IPS DF 6.9 (cell line): ENCODE data around the gene EXOC6B.

Experiments
- DNase-seq: peaks from one replicate; pipeline ENCODE4 v3.0.0-alpha.2; 2013; ENCODE audit warnings: low read depth, low spot score
- H3K27ac ChIP-seq: one replicate; pipeline ENCODE4 v1.5.1; 2013; ENCODE audit warnings: low read length, control low read depth
- H3K27me3 ChIP-seq: 2 replicates; pipeline ENCODE4 v1.6.1; 2013; ENCODE audit warnings: mild to moderate bottlenecking, low read length; ENCODE audit not compliant: control insufficient read depth, insufficient read depth
- H3K36me3 ChIP-seq: 2 replicates; pipeline ENCODE4 v1.6.1; 2013; ENCODE audit warnings: low read length; ENCODE audit not compliant: control insufficient read depth, insufficient read depth
- H3K4me1 ChIP-seq: 2 replicates; pipeline ENCODE4 v1.6.1; 2013; ENCODE audit warnings: low read length; ENCODE audit not compliant: control insufficient read depth, insufficient read depth
- H3K4me3 ChIP-seq: 2 replicates; pipeline ENCODE4 v1.5.1; 2013; ENCODE audit warnings: mild to moderate bottlenecking, low read length
- H3K9me3 ChIP-seq: 2 replicates; pipeline ENCODE4 v1.6.1; 2013; ENCODE audit warnings: low read length, inconsistent platforms; ENCODE audit not compliant: control insufficient read depth, insufficient read depth
- WGBS: extraction: QIAGEN DNeasy Blood & Tissue Kit; methylation state at CpG from one replicate; pipeline ENCODE4 v1.1.7; 2013; ENCODE audit warnings: mixed read lengths, missing lambda C conversion rate; ENCODE audit not compliant: insufficient read length, insufficient coverage; 5-methylcytosine and 5-hydroxymethylcytosine counted together

EXOC6B gene

GRCh38 chr2:72681016-72681995 lies 144.5 kb downstream of the EXOC6B start:
- Histone ChIP-seq H3K9me3 (no peaks in the 10 kb centered on the region), H3K4me3 (no peak overlapping the region), H3K4me1 (no peaks in the 10 kb centered on the region), H3K27me3 (no peaks in the 10 kb centered on the region), H3K36me3 (no peaks in the 10 kb centered on the region), H3K27ac (no peak overlapping the region)
- DNase-seq = no peak
- 100% methylated on average over 1 of the region's 3 CpGs for WGBS

GRCh38 chr2:72678024-72678423 lies 147.8 kb downstream of the EXOC6B start:
- Histone ChIP-seq H3K9me3 (no peaks in the 10 kb centered on the region), H3K4me1 (no peaks in the 10 kb centered on the region), H3K27me3 (no peaks in the 10 kb centered on the region), H3K36me3 (no peaks in the 10 kb centered on the region), H3K27ac (no peak overlapping the region), H3K4me3 (no peak overlapping the region)
- no CpG with 5 or more reads among the region's 2 CpGs for WGBS
- no peak for DNase-seq

- Histone ChIP-seq H3K27ac (no peak overlapping the region), H3K27me3 (no peaks in the 10 kb centered on the region), H3K9me3 (no peaks in the 10 kb centered on the region), H3K36me3 (no peaks in the 10 kb centered on the region), H3K4me1 (no peaks in the 10 kb centered on the region), H3K4me3 (no peak overlapping the region)
- WGBS = no CpG with 5 or more reads among the region's 5 CpGs
- DNase-seq = no peak
Observed at GRCh38 chr2:72676341-72677025, 149.3 kb downstream of the EXOC6B start.

GRCh38 chr2:72674982-72675915 lies 150.6 kb downstream of the EXOC6B start:
- no CpG with 5 or more reads among the region's 8 CpGs for WGBS
- H3K4me3 ChIP-seq = no peak overlapping the region

GRCh38 chr2:72673279-72673678 lies 152.6 kb downstream of the EXOC6B start:
- no peaks in the 10 kb centered on the region for H3K36me3 ChIP-seq
- WGBS = no CpG with 5 or more reads among the region's 2 CpGs
- H3K27ac ChIP-seq = no peak overlapping the region
- DNase-seq = no peak
- H3K4me1 ChIP-seq = no peaks in the 10 kb centered on the region
- no peak overlapping the region for H3K4me3 ChIP-seq
- no peaks in the 10 kb centered on the region for H3K27me3 ChIP-seq
- H3K9me3 ChIP-seq = no peaks in the 10 kb centered on the region

More at GRCh38 chr2:72674982-72675915, 150.6 kb downstream of the EXOC6B start:
- H3K27ac ChIP-seq = no peak overlapping the region
- no peaks in the 10 kb centered on the region for H3K9me3 ChIP-seq
- no peak for DNase-seq
- H3K36me3 ChIP-seq = no peaks in the 10 kb centered on the region
- no peaks in the 10 kb centered on the region for H3K4me1 ChIP-seq
- H3K27me3 ChIP-seq = no peaks in the 10 kb centered on the region

- Histone ChIP-seq H3K27me3 (no peaks in the 10 kb centered on the region), H3K4me1 (no peaks in the 10 kb centered on the region), H3K4me3 (no peak overlapping the region), H3K9me3 (no peaks in the 10 kb centered on the region), H3K36me3 (no peaks in the 10 kb centered on the region), H3K27ac (no peak overlapping the region)
- WGBS = 100% methylated on average over 1 of the region's 4 CpGs
- no peak for DNase-seq
Observed at GRCh38 chr2:72669121-72669520, 156.7 kb downstream of the EXOC6B start.

- WGBS = no CpG with 5 or more reads among the region's 4 CpGs
- Histone ChIP-seq H3K9me3 (no peaks in the 10 kb centered on the region), H3K36me3 (no peaks in the 10 kb centered on the region), H3K27me3 (no peaks in the 10 kb centered on the region), H3K27ac (no peak overlapping the region), H3K4me3 (no peak overlapping the region), H3K4me1 (no peaks in the 10 kb centered on the region)
- DNase-seq = no peak
Observed at GRCh38 chr2:72668647-72669046, 157.2 kb downstream of the EXOC6B start.

- Histone ChIP-seq H3K9me3 (no peaks in the 10 kb centered on the region), H3K27me3 (no peaks in the 10 kb centered on the region), H3K27ac (no peak overlapping the region), H3K36me3 (no peaks in the 10 kb centered on the region), H3K4me1 (no peaks in the 10 kb centered on the region), H3K4me3 (no peak overlapping the region)
- DNase-seq = no peak
- 100% methylated on average over 1 of the region's 2 CpGs for WGBS
Observed at GRCh38 chr2:72665448-72665847, 160.4 kb downstream of the EXOC6B start.

- no peaks in the 10 kb centered on the region for H3K4me1 ChIP-seq
- no peaks in the 10 kb centered on the region for H3K27me3 ChIP-seq
- no peak for DNase-seq
- H3K36me3 ChIP-seq = no peaks in the 10 kb centered on the region
- no peaks in the 10 kb centered on the region for H3K9me3 ChIP-seq
- WGBS = no CpG with 5 or more reads among the region's 2 CpGs
- no peak overlapping the region for H3K4me3 ChIP-seq
- H3K27ac ChIP-seq = no peak overlapping the region
Observed at GRCh38 chr2:72661985-72662384, 163.8 kb downstream of the EXOC6B start.

GRCh38 chr2:72649810-72650209 lies 176.0 kb downstream of the EXOC6B start:
- H3K4me3 ChIP-seq = no peak overlapping the region
- no peak overlapping the region for H3K27ac ChIP-seq
- no peaks in the 10 kb centered on the region for H3K36me3 ChIP-seq
- H3K4me1 ChIP-seq = no peaks in the 10 kb centered on the region
- no peak for DNase-seq
- H3K9me3 ChIP-seq = no peaks in the 10 kb centered on the region
- H3K27me3 ChIP-seq = no peaks in the 10 kb centered on the region
- no CpG with 5 or more reads among the region's 6 CpGs for WGBS
